Heart left ventricle (tissue), 13 donors: ENCODE results near the gene LTBP2.

Source experiments
- POLR2A ChIP-seq, 2 donors: fragments of 450-650 bp; IDR thresholded peaks; one replicate each; pipeline ENCODE4 v1.6.1; 2017; ENCODE audit warnings: antibody characterized with exemption in 2 of 2, mild to moderate bottlenecking in 2 of 2, moderate library complexity in 2 of 2
- TF ChIP-seq, protein P1 (sequence below), 12 donors: fragments of 200-600 bp; sonication (generic) in 4 of 12; IDR thresholded peaks; one replicate each; pipeline versions ENCODE4 v1.5.0 to v1.8.0; 2018 to 2022; ENCODE audit warnings: antibody characterized with exemption in 12 of 12, mild to moderate bottlenecking in 5 of 12
- donor health status: ischemic (EF 13 %, LVEDD 7.1; RV severe dilation, severe dysfunction).
- donor health status: DM: no; HTN: yes; CAD: no.
- donor health status: DM: no; HTN: no; CAD: no.
- donor health status: ischemic (EF 25% LVEDD 6.9; RV normal size, moderate dysfunction).
- donor health status: ischemic (EF 25% LVEDD 5.7; RV mildly dilated, moderate dysfunction).
- donor health status: ischemic (EF 35%, LVEDD 5.7; RV mildly dilated, moderate dysfunction).
- donor health status: nonischemic (EF 11% LVEDD 7.7; RV severe dilation, severe dysfunction).
- donor health status: DM: yes; HTN: yes; CAD: no.
- donor health status: PGD.
- donor health status: ischemic (EF 29% LVEDD 5.4; RV normal size, mild dysfunction).
- donor health status: nonischemic (EF 23%, LVEDD 6.1; RV moderate dilation, normal function).

DNA sequence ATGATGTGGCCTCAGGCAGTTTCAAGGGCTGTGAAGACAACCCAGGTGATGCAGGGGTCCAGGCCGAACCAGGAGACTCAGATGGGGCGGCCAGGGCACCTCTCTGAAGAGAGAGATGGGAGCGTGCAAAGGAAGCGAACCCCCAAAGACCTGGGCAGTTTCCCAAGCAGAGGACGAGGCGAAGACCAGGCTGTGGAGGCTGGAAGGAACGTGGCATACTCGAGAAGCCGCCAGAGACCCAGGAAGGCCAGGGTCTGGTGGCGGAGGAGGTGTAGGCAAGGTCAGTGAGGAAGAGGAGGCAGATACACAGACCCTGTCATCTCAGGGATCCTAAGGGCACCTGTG lies 24.7 kb downstream of the LTBP2 start:
- TF ChIP-seq, protein P1, sequence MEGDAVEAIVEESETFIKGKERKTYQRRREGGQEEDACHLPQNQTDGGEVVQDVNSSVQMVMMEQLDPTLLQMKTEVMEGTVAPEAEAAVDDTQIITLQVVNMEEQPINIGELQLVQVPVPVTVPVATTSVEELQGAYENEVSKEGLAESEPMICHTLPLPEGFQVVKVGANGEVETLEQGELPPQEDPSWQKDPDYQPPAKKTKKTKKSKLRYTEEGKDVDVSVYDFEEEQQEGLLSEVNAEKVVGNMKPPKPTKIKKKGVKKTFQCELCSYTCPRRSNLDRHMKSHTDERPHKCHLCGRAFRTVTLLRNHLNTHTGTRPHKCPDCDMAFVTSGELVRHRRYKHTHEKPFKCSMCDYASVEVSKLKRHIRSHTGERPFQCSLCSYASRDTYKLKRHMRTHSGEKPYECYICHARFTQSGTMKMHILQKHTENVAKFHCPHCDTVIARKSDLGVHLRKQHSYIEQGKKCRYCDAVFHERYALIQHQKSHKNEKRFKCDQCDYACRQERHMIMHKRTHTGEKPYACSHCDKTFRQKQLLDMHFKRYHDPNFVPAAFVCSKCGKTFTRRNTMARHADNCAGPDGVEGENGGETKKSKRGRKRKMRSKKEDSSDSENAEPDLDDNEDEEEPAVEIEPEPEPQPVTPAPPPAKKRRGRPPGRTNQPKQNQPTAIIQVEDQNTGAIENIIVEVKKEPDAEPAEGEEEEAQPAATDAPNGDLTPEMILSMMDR (IDR thresholded peaks at IDR 0.05): no peak
- TF ChIP-seq POLR2A (IDR thresholded peaks at IDR 0.05): no peak
